ENCODE data around the gene KRTDAP.

KRTDAP gene

GRCh38 chr19:35455616-35456201 is 34.6 kb downstream of the KRTDAP start:
- Mint-ChIP-seq H3K36me3 (no peaks in the 10 kb centered on the region), H3K9me3 (no peaks in the 10 kb centered on the region), H3K4me1 (peaks cover 26% of the 10 kb centered on the region), H3K27me3 (no peaks in the 10 kb centered on the region), H3K4me3 (no peak overlapping the region), H3K27ac (no peak overlapping the region)

DNA sequence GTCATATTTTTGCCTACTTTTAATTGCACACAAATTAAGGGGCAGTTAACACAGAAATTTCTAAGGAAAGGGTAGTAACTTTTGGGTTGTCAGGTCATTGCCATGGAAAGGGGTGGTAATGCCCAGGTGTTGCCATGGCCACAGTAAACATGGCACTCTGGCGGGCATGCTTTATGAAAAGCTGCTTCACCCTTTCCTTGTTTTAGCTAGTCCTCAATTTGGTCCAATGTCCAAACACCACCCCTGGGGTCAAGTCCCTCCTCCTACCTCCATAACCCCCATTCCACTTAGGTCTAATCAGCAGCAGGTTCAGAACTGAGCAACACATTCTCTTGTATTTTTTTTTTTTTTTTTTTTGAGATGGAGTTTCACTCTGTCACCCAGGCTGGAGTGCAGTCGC is 35.6 kb downstream of the KRTDAP start:
- H3K27ac Mint-ChIP-seq, result no peak overlapping the region
- no peak overlapping the region for H3K4me3 Mint-ChIP-seq
- no peaks in the 10 kb centered on the region for H3K9me3 Mint-ChIP-seq
- H3K36me3 Mint-ChIP-seq, result no peaks in the 10 kb centered on the region
- H3K4me1 Mint-ChIP-seq, result peaks cover 24% of the 10 kb centered on the region
- peaks cover 1% of the 10 kb centered on the region for H3K27me3 Mint-ChIP-seq

DNA sequence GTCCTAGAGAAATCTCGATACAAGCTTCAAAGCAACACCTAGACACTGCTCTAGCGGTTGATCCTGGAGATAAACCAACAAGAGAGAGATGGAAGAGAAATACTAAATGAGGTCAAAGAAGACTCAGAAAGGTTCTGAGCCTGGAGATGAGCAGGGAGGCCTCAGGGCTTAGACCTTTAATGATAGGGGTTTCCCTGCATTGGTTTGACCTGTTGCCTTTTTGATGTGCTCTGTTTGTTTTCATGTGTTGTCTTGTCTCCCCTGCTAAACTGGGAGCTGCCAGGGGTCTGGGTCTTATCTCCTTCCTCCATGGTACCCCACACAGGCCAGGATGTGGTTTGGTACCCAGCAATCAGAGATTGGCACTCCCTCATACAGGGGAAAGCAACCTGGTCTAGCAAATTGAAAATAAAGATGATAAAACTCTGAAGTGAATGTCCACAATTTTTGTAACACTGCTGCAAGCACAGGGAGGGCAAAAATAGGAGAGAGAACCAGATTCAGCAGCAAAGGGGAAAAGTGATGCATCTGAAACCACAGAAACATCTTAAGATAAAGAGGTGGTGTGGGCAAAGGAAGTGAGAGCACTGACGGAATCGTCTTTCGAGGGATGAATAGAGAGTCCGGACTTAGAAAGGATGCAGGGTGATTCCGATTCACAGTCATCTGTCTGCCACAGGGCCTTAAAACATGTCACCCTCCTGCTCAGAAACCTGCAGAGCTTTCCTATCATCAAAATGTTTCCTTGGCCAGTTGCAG is 38.7 kb downstream of the KRTDAP start:
- peaks cover 32% of the 10 kb centered on the region for H3K4me1 Mint-ChIP-seq
- H3K36me3 Mint-ChIP-seq, result no peaks in the 10 kb centered on the region
- H3K27me3 Mint-ChIP-seq, result peaks cover 4% of the 10 kb centered on the region
- no peak overlapping the region for H3K4me3 Mint-ChIP-seq
- H3K27ac Mint-ChIP-seq, result peak overlapping the region; percentile 33
- no peaks in the 10 kb centered on the region for H3K9me3 Mint-ChIP-seq

GRCh38 chr19:35449359-35450043 is 40.8 kb downstream of the KRTDAP start:
- no peak overlapping the region for H3K4me3 Mint-ChIP-seq
- H3K4me1 Mint-ChIP-seq, result peaks cover 31% of the 10 kb centered on the region
- H3K9me3 Mint-ChIP-seq, result no peaks in the 10 kb centered on the region
- peaks cover 5% of the 10 kb centered on the region for H3K27me3 Mint-ChIP-seq
- no peaks in the 10 kb centered on the region for H3K36me3 Mint-ChIP-seq
- H3K27ac Mint-ChIP-seq, result no peak overlapping the region

GRCh38 chr19:35447606-35448469 is 42.4 kb downstream of the KRTDAP start, which contains the start of gene FFAR2:
Gene FFAR2 (plus strand): TSS chr19:35448257. CDS start chr19:35449715, 1,458 bp downstream.
- H3K27ac Mint-ChIP-seq, result peak within 1 kb of the TSS; percentile 37
- no peaks in the 10 kb centered on the region for H3K9me3 Mint-ChIP-seq
- peaks cover 5% of the 10 kb centered on the region for H3K27me3 Mint-ChIP-seq
- no peak within 1 kb of the TSS for H3K4me3 Mint-ChIP-seq
- H3K36me3 Mint-ChIP-seq, result no peaks in the 10 kb centered on the region
- H3K4me1 Mint-ChIP-seq, result peaks cover 28% of the 10 kb centered on the region

DNA sequence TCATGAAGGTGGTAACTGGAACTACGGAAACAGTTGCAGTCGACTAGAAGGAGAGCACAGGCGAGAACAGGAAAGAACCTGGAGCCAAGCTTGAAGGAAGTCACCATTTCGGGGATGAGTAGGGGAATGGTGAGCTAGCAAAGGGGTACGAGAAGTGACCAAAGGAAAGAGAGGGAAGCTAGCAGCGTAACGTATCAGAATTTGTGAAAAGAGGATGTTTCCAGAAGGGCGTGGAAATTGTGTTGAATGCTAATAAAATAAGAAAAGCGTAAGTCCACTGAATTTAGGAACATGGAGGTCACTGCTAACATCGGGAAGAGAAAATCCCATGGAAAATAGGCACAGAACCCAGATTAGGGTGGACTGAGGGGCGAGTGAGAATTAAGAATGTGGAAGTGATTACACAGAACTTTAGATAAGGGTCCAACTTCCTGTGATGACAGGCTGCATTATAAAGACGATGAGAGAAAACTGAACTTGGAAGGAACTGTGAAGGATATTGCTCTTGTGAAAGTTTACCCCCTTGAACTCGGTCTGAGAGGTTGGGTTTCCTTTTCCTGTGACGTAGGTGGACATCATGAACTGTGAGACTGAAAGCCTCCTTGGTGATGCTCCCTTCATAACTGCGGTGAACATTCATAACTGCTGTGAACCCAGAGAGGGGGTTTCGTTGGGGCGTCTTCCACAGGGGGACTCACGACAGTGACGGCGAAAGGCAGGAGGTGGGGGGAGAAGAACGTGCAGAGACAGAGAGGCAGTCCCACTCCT is 44.3 kb downstream of the KRTDAP start:
- H3K9me3 Mint-ChIP-seq, result no peaks in the 10 kb centered on the region
- H3K27ac Mint-ChIP-seq, result peak overlapping the region; percentile 4
- peaks cover 15% of the 10 kb centered on the region for H3K4me1 Mint-ChIP-seq
- peaks cover 5% of the 10 kb centered on the region for H3K27me3 Mint-ChIP-seq
- no peak overlapping the region for H3K4me3 Mint-ChIP-seq
- H3K36me3 Mint-ChIP-seq, result no peaks in the 10 kb centered on the region

- Mint-ChIP-seq H3K27me3 (peaks cover 4% of the 10 kb centered on the region), H3K27ac (peak overlapping the region; percentile 36), H3K36me3 (no peaks in the 10 kb centered on the region), H3K4me3 (no peak overlapping the region), H3K9me3 (no peaks in the 10 kb centered on the region), H3K4me1 (peaks cover 14% of the 10 kb centered on the region)
Observed at GRCh38 chr19:35444735-35445134, 45.5 kb downstream of the KRTDAP start.

DNA sequence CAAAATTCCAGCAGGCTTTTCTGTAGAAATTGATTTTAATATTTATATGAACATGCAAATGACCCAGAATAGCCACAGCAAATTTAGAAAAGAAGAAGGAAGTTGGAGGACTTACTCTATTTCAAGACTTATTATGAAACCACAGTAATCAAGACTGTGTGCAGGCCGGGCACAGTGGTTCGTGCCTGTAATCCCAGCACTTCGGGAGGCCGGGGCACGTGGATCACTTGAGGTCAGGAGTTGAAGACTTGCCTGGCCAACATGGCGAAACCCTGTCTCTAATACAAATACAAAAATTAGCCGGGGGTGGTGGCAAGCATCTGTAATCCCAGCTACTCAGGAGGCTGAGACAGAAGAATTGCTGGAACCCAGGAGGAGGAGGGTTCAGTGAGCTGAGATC is 48.2 kb downstream of the KRTDAP start:
- Mint-ChIP-seq H3K4me3 (no peak overlapping the region), H3K27ac (no peak overlapping the region), H3K9me3 (no peaks in the 10 kb centered on the region), H3K4me1 (peaks cover 6% of the 10 kb centered on the region), H3K27me3 (peaks cover 1% of the 10 kb centered on the region), H3K36me3 (no peaks in the 10 kb centered on the region)

GRCh38 chr19:35439921-35440320 is 50.3 kb downstream of the KRTDAP start:
- no peaks in the 10 kb centered on the region for H3K9me3 Mint-ChIP-seq
- peaks cover 12% of the 10 kb centered on the region for H3K4me1 Mint-ChIP-seq
- no peak overlapping the region for H3K27ac Mint-ChIP-seq
- H3K4me3 Mint-ChIP-seq, result no peak overlapping the region
- no peaks in the 10 kb centered on the region for H3K36me3 Mint-ChIP-seq
- H3K27me3 Mint-ChIP-seq, result peaks cover 1% of the 10 kb centered on the region

DNA sequence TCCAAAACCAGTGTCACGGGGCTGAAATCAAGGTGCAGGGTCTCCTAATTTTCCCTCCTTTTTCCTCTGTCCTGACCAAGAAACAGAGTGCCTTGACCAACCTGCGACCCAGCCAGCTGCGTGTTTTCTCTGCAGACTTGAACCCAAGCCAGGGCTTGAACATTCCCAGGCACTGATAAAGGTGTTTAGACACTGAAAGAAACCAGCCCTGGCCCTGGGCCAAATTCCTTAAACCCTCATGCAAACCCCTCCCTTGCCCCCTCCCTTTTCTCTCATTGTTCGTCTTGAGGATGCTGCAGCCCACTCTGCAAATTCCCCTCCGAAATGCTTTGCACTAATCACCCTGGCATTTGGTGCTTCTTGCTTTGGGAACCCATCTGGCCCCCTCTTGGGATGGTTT is 51.7 kb downstream of the KRTDAP start:
- Mint-ChIP-seq H3K36me3 (no peaks in the 10 kb centered on the region), H3K4me3 (no peak overlapping the region), H3K4me1 (peaks cover 12% of the 10 kb centered on the region), H3K9me3 (no peaks in the 10 kb centered on the region), H3K27ac (no peak overlapping the region), H3K27me3 (no peaks in the 10 kb centered on the region)

DNA sequence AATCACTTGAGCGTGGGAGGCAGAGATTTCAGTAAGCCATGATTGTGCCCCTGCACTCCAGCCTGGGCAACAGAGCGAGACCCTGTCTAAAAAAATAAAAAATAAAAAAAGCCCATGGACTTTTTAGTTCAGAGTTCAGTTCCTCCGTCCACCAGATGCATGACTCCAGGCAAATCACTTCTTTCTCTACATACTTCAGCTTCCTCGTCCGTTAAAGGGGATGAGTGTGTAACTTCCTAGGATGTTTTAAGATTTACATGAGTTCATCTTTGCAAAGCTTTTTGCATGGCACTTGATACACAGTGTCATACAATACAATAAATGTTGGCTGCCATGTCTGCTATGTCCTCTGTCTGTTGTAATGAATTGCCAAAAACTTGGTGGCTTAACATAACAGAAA is 52.2 kb downstream of the KRTDAP start:
- H3K4me1 Mint-ChIP-seq, result peaks cover 12% of the 10 kb centered on the region
- no peaks in the 10 kb centered on the region for H3K27me3 Mint-ChIP-seq
- H3K36me3 Mint-ChIP-seq, result no peaks in the 10 kb centered on the region
- H3K27ac Mint-ChIP-seq, result no peak overlapping the region
- no peaks in the 10 kb centered on the region for H3K9me3 Mint-ChIP-seq
- no peak overlapping the region for H3K4me3 Mint-ChIP-seq

- no peak overlapping the region for H3K27ac Mint-ChIP-seq
- H3K9me3 Mint-ChIP-seq, result no peaks in the 10 kb centered on the region
- H3K4me3 Mint-ChIP-seq, result no peak overlapping the region
- peaks cover 12% of the 10 kb centered on the region for H3K4me1 Mint-ChIP-seq
- no peaks in the 10 kb centered on the region for H3K36me3 Mint-ChIP-seq
- no peaks in the 10 kb centered on the region for H3K27me3 Mint-ChIP-seq
Observed at GRCh38 chr19:35437406-35437951, 52.8 kb downstream of the KRTDAP start.
